Measurements from ENCODE around the gene GPI.

DNA sequence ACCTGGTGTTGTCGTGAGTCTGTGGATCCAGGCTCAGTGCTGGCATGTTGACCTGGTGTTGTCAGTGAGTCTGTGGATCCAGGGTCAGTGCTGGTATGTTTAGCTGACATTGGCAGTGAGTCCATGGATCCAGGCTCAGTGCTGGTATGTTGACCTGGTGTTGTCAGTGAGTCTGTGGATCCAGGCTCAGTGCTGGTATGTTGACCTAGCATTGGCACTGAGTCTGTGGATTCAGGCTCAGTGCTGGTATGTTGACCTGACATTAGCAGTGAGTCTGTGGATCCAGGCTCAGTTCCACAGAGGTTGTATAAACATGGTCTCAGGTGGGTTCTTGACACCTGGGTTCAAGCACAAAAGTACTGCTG, 22.4 kb downstream of the GPI start:
- no peak for TF ChIP-seq POLR2A (IDR thresholded peaks at IDR 0.05)
- TF ChIP-seq, protein P1, sequence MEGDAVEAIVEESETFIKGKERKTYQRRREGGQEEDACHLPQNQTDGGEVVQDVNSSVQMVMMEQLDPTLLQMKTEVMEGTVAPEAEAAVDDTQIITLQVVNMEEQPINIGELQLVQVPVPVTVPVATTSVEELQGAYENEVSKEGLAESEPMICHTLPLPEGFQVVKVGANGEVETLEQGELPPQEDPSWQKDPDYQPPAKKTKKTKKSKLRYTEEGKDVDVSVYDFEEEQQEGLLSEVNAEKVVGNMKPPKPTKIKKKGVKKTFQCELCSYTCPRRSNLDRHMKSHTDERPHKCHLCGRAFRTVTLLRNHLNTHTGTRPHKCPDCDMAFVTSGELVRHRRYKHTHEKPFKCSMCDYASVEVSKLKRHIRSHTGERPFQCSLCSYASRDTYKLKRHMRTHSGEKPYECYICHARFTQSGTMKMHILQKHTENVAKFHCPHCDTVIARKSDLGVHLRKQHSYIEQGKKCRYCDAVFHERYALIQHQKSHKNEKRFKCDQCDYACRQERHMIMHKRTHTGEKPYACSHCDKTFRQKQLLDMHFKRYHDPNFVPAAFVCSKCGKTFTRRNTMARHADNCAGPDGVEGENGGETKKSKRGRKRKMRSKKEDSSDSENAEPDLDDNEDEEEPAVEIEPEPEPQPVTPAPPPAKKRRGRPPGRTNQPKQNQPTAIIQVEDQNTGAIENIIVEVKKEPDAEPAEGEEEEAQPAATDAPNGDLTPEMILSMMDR (IDR thresholded peaks at IDR 0.05) = no peak

All from uterus (tissue), 2 donors.